Cardiac muscle cell (in vitro differentiated cells and primary cell): ENCODE measurements around the gene MDM4. TPM values are rescaled to one million over a fixed set of nuclear protein-coding genes. Genes with fewer than 3 reads are reported as not detected.

ENCODE experiments used
- DNase-seq, 2 donors: peaks; one replicate each; pipeline versions ENCODE4 v3.0.0 to v3.0.0-alpha.2; 2010 to 2017; ENCODE audit warnings: low read depth in 1 of 2, low spot score in 1 of 2
- H3K27ac ChIP-seq: fragments of 200-600 bp; sonication (generic); 2 replicates; pipeline ENCODE4 v1.5.1; 2016
- H3K27me3 ChIP-seq: fragments of 200-600 bp; sonication (generic); 2 replicates; pipeline ENCODE4 v1.6.0; 2016; ENCODE audit warnings: control low read depth
- H3K36me3 ChIP-seq: fragments of 200-600 bp; sonication (generic); 2 replicates; pipeline ENCODE4 v1.5.1; 2016; ENCODE audit warnings: control low read depth
- H3K4me1 ChIP-seq: fragments of 200-600 bp; sonication (generic); 2 replicates; pipeline ENCODE4 v1.8.1; 2017; ENCODE audit warnings: low read depth, mild to moderate bottlenecking, mixed run types
- H3K4me3 ChIP-seq: fragments of 200-600 bp; sonication (generic); 2 replicates; pipeline ENCODE4 v1.5.1; 2016; ENCODE audit warnings: mild to moderate bottlenecking
- H3K9me3 ChIP-seq: fragments of 200-600 bp; sonication (generic); 2 replicates; pipeline ENCODE4 v1.5.1; 2017; ENCODE audit warnings: low read depth, mild to moderate bottlenecking, control low read depth
- polyA plus RNA-seq: library from polyadenylated mRNA; unstranded; fragments of >200 nt; fragmentation: Nextera tagmentation; extraction: Ambion mirVana; gene quantifications from 2 replicates; pipeline ENCODE4 v1.2.1, GENCODE V29; 2016
- total RNA-seq: library from RNA; depleted of rRNA; stranded (reverse); fragments of >200 nt; gene quantifications from 2 replicates; pipeline ENCODE4 v1.2.3, GENCODE V29; 2016
- TF ChIP-seq, protein P1 (sequence below): IDR thresholded peaks from 2 replicates; pipeline ENCODE4 v1.5.1; 2012; ENCODE audit warnings: low read depth, mild to moderate bottlenecking, low read length

The MDM4 gene
- total and polyA plus RNA-seq, 2 experiments from 2014 or later: 30.8 to 62.0 TPM

- H3K9me3 ChIP-seq: no peaks in the 10 kb centered on the region
- no peaks in the 10 kb centered on the region for H3K4me1 ChIP-seq
- H3K4me3 ChIP-seq: no peak overlapping the region
- no peak overlapping the region for H3K27ac ChIP-seq
- peaks cover 33% of the 10 kb centered on the region for H3K27me3 ChIP-seq
- H3K36me3 ChIP-seq: no peaks in the 10 kb centered on the region
- DNase-seq: no peak
- TF ChIP-seq, protein P1, sequence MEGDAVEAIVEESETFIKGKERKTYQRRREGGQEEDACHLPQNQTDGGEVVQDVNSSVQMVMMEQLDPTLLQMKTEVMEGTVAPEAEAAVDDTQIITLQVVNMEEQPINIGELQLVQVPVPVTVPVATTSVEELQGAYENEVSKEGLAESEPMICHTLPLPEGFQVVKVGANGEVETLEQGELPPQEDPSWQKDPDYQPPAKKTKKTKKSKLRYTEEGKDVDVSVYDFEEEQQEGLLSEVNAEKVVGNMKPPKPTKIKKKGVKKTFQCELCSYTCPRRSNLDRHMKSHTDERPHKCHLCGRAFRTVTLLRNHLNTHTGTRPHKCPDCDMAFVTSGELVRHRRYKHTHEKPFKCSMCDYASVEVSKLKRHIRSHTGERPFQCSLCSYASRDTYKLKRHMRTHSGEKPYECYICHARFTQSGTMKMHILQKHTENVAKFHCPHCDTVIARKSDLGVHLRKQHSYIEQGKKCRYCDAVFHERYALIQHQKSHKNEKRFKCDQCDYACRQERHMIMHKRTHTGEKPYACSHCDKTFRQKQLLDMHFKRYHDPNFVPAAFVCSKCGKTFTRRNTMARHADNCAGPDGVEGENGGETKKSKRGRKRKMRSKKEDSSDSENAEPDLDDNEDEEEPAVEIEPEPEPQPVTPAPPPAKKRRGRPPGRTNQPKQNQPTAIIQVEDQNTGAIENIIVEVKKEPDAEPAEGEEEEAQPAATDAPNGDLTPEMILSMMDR: no peak
Observed at GRCh38 chr1:204605791-204606190, 89.6 kb downstream of the MDM4 start.

Other genes with a start within 250 kb of the MDM4 start
- gene PLEKHA6, start 156.5 kb upstream of the MDM4 start, total RNA-seq: 44.1 and 71.7 TPM in 2 replicates
- 23.1 and 41.6 TPM in 2 replicates for gene PLEKHA6, start 156.5 kb upstream of the MDM4 start, polyA plus RNA-seq
- 24.9 and 27.0 TPM in 2 replicates for gene PPP1R15B, start 104.6 kb upstream of the MDM4 start, total RNA-seq
- 15.7 and 19.8 TPM in 2 replicates for gene PPP1R15B, start 104.6 kb upstream of the MDM4 start, polyA plus RNA-seq
- 23.3 and 36.1 TPM in 2 replicates for gene PIK3C2B, start 21.6 kb upstream of the MDM4 start, total RNA-seq
- gene PIK3C2B, start 21.6 kb upstream of the MDM4 start, polyA plus RNA-seq: 10.4 and 11.2 TPM in 2 replicates
- gene LRRN2, start 169.3 kb downstream of the MDM4 start, total RNA-seq: 3.7 and 5.0 TPM in 2 replicates
- 4.9 and 5.2 TPM in 2 replicates for gene LRRN2, start 169.3 kb downstream of the MDM4 start, polyA plus RNA-seq